GM23338 (cell line): ENCODE results near the gene PHLDA3.

Source experiments
- EZH2 ChIP-seq: fragments of 200-600 bp; sonication (generic); IDR thresholded peaks from one replicate; pipeline ENCODE4 v1.8.0; 2017; ENCODE audit warnings: antibody characterized with exemption, mild to moderate bottlenecking, low read depth; ENCODE audit not compliant: unreplicated experiment
- EZH2phosphoT487 ChIP-seq: fragments of 200-600 bp; sonication (generic); IDR thresholded peaks from one replicate; pipeline ENCODE4 v1.8.1; 2018; ENCODE audit warnings: antibody characterized with exemption; ENCODE audit not compliant: unreplicated experiment
- JUNB ChIP-seq: IDR thresholded peaks from one replicate; pipeline ENCODE4 v1.6.1; 2016; ENCODE audit warnings: antibody characterized with exemption; ENCODE audit not compliant: unreplicated experiment
- POLR2AphosphoS5 ChIP-seq: IDR thresholded peaks from 2 replicates; pipeline ENCODE4 v1.6.1; 2016; ENCODE audit warnings: antibody characterized with exemption, low read depth
- TF ChIP-seq, protein P1 (sequence below), 2 experiments: fragments of 200-600 bp in 1 of 2; sonication (generic) in 1 of 2; conservative IDR thresholded peaks; 2 replicates each; pipeline versions ENCODE4 v1.5.1 to v1.6.1; 2016 to 2017; ENCODE audit warnings: antibody characterized with exemption in 2 of 2, low read depth in 2 of 2, mild to moderate bottlenecking in 2 of 2, moderate library complexity in 1 of 2
- TF ChIP-seq, protein P2 (sequence below): fragments of 250-450 bp; sonication (Bioruptor Pico); IDR thresholded peaks from 2 replicates; pipeline ENCODE4 v1.5.0; 2020; ENCODE audit warnings: mild to moderate bottlenecking, moderate library complexity

DNA sequence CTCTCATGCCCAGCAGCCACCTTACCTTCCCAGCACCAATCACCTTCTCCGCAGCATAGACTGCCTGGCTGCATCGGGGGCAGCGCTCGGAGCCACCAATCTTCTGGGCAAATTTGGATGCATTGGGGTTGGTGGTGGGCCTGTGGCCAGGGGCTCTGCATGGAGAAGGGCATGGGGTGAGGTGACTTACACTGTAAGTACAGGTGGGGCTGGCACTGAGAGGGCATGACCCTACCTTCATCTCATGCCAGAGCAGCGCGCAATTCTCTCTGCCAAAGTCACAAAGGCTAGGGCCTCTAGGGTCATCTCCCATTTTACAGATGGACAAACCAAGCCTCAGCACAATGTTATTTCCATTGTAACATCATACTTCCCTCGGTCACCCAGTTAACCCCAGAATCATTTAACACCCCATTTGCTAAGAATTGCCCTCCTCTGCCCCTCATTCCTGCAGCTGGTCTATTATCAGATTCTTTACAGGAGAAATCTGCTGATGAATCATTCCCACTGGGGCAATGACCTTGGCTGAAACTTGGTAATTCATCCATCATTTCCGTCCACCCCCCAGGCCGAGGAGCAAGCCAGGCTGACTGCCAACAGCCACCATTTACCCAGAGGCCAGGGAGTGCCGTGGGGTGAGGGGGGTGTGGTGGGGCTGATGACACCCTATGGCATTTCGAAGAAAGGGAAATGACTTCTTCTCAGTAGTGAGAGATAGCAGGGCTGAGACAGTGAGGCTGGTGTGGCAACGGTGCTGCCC, 20.0 kb upstream of the PHLDA3 start:
- TF ChIP-seq POLR2AphosphoS5: no peak
- TF ChIP-seq, protein P1, sequence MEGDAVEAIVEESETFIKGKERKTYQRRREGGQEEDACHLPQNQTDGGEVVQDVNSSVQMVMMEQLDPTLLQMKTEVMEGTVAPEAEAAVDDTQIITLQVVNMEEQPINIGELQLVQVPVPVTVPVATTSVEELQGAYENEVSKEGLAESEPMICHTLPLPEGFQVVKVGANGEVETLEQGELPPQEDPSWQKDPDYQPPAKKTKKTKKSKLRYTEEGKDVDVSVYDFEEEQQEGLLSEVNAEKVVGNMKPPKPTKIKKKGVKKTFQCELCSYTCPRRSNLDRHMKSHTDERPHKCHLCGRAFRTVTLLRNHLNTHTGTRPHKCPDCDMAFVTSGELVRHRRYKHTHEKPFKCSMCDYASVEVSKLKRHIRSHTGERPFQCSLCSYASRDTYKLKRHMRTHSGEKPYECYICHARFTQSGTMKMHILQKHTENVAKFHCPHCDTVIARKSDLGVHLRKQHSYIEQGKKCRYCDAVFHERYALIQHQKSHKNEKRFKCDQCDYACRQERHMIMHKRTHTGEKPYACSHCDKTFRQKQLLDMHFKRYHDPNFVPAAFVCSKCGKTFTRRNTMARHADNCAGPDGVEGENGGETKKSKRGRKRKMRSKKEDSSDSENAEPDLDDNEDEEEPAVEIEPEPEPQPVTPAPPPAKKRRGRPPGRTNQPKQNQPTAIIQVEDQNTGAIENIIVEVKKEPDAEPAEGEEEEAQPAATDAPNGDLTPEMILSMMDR (conservative IDR thresholded peaks at IDR 0.05; ENCODE audit: low read depth in 2 of 2): no peak
- no peak for TF ChIP-seq EZH2phosphoT487
- no peak for TF ChIP-seq EZH2
- TF ChIP-seq, protein P2, sequence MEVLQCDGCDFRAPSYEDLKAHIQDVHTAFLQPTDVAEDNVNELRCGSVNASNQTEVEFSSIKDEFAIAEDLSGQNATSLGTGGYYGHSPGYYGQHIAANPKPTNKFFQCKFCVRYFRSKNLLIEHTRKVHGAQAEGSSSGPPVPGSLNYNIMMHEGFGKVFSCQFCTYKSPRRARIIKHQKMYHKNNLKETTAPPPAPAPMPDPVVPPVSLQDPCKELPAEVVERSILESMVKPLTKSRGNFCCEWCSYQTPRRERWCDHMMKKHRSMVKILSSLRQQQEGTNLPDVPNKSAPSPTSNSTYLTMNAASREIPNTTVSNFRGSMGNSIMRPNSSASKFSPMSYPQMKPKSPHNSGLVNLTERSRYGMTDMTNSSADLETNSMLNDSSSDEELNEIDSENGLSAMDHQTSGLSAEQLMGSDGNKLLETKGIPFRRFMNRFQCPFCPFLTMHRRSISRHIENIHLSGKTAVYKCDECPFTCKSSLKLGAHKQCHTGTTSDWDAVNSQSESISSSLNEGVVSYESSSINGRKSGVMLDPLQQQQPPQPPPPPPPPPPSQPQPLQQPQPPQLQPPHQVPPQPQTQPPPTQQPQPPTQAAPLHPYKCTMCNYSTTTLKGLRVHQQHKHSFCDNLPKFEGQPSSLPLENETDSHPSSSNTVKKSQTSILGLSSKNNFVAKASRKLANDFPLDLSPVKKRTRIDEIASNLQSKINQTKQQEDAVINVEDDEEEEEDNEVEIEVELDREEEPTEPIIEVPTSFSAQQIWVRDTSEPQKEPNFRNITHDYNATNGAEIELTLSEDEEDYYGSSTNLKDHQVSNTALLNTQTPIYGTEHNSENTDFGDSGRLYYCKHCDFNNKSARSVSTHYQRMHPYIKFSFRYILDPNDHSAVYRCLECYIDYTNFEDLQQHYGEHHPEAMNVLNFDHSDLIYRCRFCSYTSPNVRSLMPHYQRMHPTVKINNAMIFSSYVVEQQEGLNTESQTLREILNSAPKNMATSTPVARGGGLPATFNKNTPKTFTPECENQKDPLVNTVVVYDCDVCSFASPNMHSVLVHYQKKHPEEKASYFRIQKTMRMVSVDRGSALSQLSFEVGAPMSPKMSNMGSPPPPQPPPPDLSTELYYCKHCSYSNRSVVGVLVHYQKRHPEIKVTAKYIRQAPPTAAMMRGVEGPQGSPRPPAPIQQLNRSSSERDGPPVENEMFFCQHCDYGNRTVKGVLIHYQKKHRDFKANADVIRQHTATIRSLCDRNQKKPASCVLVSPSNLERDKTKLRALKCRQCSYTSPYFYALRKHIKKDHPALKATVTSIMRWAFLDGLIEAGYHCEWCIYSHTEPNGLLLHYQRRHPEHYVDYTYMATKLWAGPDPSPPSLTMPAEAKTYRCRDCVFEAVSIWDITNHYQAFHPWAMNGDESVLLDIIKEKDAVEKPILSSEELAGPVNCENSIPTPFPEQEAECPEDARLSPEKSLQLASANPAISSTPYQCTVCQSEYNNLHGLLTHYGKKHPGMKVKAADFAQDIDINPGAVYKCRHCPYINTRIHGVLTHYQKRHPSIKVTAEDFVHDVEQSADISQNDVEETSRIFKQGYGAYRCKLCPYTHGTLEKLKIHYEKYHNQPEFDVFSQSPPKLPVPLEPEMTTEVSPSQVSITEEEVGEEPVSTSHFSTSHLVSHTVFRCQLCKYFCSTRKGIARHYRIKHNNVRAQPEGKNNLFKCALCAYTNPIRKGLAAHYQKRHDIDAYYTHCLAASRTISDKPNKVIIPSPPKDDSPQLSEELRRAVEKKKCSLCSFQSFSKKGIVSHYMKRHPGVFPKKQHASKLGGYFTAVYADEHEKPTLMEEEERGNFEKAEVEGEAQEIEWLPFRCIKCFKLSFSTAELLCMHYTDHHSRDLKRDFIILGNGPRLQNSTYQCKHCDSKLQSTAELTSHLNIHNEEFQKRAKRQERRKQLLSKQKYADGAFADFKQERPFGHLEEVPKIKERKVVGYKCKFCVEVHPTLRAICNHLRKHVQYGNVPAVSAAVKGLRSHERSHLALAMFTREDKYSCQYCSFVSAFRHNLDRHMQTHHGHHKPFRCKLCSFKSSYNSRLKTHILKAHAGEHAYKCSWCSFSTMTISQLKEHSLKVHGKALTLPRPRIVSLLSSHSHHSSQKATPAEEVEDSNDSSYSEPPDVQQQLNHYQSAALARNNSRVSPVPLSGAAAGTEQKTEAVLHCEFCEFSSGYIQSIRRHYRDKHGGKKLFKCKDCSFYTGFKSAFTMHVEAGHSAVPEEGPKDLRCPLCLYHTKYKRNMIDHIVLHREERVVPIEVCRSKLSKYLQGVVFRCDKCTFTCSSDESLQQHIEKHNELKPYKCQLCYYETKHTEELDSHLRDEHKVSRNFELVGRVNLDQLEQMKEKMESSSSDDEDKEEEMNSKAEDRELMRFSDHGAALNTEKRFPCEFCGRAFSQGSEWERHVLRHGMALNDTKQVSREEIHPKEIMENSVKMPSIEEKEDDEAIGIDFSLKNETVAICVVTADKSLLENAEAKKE (CRISPR knock-in tag): no peak
- TF ChIP-seq JUNB: no peak
